Right lobe of liver (tissue), 4 donors: ENCODE measurements around the gene CBFA2T2.

ENCODE experiments used
- CTCF ChIP-seq, 4 donors: fragments of 200-600 bp in 3 of 4; fragments of 450-650 bp in 1 of 4; IDR thresholded peaks; one replicate each; pipeline versions ENCODE4 v1.5.1 to v1.8.0; 2016 to 2022; ENCODE audit warnings: antibody characterized with exemption in 4 of 4, mild to moderate bottlenecking in 2 of 4
- POLR2A ChIP-seq: fragments of 450-650 bp; IDR thresholded peaks from one replicate; pipeline ENCODE4 v1.6.1; 2017; ENCODE audit warnings: antibody characterized with exemption, mild to moderate bottlenecking
- donor health status: DM: no; HTN: no; CAD: no.
- donor health status: DM: no; HTN: no; CAD: no.
- donor health status: DM: no; HTN: yes; CAD: no.

GRCh38 chr20:33570743-33571142, 80.8 kb downstream of the CBFA2T2 start:
- TF ChIP-seq CTCF (IDR thresholded peaks at IDR 0.05) (no peak), POLR2A (no peak)
